ENCODE data around the gene SERPINB8.

Gene SERPINB8

DNA sequence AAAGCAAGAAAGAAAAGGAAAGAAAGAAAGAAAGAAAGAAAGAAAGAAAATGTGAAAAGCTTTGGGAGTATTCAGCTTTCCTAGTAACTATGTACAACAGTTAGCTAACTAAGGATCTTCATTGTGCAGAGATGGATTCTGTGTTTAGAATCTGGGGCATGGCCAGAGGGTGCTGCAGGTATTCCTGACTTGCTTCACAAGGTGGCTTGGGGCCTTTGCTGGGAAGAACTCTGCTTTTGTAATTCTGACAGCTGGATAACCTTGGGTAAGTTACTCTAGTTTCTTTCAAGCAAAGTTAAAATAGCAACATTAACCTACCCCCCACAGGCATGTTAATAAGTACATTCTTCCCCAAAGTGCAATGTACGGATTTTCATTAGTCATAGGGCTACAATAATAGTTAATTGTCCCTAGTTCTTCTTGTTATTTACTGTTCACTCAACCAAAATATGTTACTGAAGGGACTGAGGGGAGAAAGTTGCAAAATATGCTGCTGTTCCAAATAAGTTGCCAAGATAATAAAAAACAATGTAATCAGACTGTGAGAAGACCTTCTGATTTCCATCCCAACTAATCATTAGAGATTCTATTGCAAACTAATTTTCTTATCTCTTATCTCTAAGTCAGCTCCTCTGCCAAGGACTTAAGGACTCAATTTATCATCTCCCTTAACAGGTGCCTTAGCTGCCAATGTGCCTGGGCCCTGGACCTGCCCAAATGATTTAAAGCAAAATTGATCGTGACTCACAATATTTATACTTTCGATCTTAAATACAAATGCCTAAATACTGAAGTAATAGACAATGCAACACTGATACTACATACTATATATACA is 50.3 kb downstream of the SERPINB8 start:
- ATAC-seq, result no peak

DNA sequence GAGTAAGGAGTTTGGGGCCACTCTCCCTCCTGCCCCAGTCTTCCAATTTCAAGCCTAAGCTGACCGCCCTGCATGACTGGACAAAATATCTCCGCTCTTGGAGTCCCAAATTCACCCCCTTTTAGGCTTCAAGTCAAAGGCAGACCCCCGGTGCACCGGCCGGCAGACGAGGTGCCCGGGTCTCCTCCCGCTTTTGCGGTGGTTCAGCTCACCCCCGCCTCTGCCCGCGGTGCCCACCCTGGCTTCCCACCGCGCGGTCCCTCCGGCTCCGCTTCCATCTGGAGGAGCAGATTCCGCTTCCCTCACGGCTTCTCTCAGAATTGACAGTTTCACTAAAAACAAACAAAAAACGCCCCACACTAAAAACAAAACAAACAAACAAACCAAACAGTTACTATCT is 56.5 kb downstream of the SERPINB8 start:
- no peak for ATAC-seq

DNA sequence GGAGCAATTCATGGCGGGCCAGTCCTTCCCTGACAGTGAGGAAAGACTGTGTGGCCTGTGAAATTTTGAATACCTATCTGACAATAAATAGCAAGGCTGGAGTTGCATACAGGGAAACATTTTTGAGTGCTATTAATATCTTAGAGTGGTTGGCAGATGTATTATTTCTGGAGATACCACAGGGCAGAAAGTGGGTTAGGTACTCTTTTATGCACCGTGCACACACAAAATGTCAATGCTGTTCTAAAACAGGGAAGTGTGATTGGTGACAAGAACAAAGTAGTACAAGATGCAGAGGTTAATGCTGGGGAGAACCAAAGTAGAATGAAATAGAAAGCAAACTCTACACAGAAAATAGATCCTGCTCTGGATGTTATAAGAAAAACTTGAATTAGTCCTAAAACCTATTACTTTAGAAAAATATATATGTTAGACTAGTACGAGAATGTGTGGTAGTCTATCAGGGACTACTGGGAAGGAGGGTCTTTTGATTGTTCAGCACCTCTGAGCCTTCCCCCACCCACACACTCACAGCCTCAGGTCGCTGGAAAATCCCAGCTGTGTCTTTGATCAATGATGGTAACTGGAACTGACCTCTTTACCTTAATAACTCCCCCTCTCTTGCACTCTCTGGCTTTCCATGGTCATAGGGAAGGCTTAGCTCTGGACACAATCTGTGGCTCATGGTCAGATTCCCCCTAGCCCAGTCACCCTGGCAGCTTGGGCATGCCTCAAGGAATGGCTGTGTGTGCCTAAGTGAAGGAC is 58.2 kb downstream of the SERPINB8 start:
- no peak for ATAC-seq

DNA sequence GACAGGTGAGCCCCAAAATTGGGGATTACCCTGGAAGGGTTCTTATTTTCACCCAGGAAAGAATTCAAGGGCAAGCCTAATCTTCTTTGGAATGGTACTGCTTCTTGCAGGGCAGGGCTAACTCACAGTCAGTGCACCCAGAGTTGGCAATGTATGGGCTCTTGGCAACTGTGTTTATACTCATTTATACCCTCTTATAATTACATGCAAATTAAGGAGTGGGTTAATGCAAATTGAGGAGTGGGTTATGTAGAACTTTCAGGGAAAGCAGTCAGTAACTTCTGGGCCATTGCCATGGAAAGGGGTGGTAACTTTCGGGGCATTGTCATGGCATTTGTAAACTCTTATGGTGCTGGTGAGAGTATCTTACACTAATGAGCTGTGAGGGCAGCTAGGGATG is 59.2 kb downstream of the SERPINB8 start:
- ATAC-seq, result no peak

DNA sequence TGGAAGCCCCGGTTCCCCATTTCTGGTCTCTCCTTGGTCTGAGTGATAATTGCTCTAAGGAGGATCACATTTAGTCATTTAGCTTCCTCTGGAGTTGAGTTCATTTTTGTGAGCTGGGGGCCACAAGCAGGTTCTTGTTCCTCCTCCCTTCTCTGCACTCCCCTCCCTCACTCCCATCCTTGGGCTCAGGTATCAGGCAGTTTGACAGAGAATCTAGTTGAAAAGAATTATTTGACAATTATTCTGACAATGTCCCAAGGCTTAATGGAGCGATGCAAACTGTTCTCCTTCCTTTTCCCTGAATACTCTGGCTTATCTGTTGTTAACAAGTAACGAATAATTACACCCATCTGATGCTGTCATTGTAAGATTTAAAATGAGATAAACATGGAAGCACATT is 61.5 kb downstream of the SERPINB8 start:
- ATAC-seq, result no peak

DNA sequence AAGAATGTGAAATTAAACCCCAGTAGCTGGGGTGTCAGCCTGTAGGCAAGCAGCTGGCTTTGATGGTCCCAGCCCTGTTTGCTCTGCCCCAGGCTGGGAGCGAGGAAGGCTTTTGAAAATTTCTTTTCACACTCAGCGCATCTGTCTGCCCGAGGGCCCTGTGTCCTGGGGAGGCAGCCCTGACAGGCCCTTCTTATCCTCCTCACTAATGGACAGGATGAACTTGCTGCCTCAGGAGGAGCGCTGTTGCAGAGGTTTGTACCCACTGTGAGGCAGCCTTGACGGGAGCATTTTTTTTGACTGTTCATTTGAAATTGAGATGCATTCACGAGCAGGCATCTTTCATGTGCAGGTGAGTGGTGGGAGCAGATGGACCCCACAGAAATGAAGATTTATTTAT is 62.4 kb downstream of the SERPINB8 start:
- no peak for ATAC-seq

DNA sequence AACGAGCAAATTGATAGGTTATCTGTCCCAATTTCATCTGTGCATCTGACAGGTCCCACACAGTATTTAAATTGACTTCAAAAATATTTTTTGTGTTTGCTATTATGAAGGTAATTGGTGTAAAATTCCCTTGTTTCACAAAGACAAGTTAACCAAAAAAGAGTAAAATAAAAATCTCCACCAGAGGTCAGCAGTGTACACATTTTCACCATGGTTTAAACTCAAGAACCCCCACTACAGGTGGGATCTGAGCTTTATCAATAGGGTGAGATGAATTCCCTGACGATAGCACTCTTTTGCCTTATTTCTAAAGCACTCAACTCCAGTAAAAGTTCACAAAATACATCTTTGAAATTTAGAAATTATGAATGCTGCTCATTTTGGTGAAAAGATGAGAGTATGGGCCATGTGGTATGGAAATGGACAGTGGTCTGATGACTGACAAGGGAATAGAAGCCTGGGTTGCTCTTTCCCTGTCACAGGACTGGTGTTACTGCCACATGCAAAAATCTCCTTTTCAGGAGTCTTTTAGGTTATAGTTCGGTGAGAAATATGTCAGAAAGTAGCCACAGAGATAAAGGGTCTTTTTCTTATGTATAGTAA is 68.0 kb downstream of the SERPINB8 start:
- no peak for ATAC-seq
